HFF-Myc (cell line): ENCODE results near the gene ZNF22.

Source experiments
- DNase-seq: peaks from one replicate; pipeline ENCODE4 v3.0.0-alpha.2; 2011; ENCODE audit warnings: low read depth; ENCODE audit errors: extremely low read depth
- H3K4me3 ChIP-seq: replicated peaks from 2 replicates; pipeline ENCODE4 v1.5.1; 2011; ENCODE audit warnings: low read depth, mild to moderate bottlenecking, control low read depth, low read length
- CTCF ChIP-seq: IDR thresholded peaks from 2 replicates; pipeline ENCODE4 v1.5.1; 2012; ENCODE audit warnings: mild to moderate bottlenecking, low read depth, low read length, control low read depth; ENCODE audit errors: missing control alignments

The ZNF22 gene

DNA sequence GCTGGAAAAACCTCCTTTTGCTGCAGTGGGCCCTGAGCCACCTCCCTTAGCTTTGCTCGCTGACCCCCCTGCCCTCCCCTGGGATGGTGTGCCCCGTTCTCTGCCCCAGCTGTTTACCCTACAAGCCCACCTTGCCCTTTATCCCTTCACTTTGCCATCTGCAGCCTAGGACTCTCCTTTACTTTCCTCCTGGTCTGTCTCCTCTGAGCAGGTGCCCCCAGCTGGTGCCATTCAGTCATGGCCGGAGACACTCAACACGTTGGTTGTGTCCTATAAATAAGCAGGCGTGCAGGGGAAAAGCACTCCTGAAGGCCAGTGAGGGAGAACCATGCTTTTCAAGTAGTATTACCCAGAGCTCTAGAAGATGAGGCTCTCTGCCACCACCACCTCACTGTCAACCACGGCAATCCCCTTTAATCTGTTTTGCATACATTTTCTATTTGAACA is 35.0 kb upstream of the ZNF22 start:
- TF ChIP-seq CTCF, result no peak
- no peak for DNase-seq
- H3K4me3 ChIP-seq, result no peak overlapping the region

GRCh38 chr10:44966129-44966815 is 34.5 kb upstream of the ZNF22 start:
- DNase-seq, result no peak
- H3K4me3 ChIP-seq, result no peak overlapping the region
- no peak for TF ChIP-seq CTCF

DNA sequence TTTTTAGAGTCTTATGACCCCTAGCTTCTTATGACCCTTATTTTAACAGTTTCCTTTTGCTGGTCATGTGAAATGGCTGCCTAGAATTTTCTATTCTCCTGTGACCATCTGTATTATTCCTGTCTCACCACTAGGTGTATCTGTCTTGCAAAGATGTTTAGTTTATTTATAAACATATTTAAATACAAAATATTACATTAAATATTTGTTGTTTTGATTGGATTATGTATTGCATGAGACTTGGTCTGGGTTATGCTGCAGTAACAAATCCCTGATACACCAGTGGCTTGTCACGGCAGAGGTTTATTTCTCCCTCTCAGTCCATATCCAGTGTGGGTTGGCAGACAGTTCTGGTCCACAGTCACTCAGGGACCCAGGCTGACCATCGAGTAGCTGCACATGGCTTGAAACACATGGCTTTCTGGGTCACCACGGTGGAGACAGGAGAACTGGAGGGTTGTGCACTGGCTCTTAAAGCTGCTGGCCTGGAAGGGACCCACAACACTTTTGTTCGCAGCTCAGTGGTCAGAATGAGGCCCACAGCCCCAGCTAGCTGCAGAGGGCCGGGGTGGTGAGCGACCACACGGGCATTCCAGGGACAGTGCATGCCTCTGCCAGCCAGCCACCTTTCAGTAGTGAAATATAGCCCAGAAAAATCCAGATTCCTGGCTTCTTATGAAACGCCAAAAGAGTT is 33.8 kb upstream of the ZNF22 start:
- no peak for TF ChIP-seq CTCF
- H3K4me3 ChIP-seq, result no peak overlapping the region
- DNase-seq, result no peak

DNA sequence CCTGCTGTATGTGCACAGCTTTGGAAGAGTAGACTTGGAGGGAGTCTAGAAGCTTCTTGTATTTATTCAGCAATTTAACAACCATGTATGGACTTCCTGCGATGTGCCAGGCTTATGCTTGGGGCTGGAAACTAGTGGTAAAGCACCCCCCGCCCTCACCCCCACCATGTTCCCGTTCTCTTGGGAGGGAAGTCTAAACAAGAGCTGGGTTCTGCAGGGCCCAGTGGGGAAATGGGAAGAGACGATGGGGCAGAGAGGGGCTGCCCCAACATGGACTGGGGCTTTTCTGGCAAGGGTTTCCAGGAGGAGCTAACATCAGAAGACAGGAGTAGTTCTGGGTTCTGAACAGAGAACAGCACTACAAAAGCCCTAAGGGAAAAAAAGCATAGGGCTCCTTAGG is 33.1 kb upstream of the ZNF22 start:
- no peak for DNase-seq

DNA sequence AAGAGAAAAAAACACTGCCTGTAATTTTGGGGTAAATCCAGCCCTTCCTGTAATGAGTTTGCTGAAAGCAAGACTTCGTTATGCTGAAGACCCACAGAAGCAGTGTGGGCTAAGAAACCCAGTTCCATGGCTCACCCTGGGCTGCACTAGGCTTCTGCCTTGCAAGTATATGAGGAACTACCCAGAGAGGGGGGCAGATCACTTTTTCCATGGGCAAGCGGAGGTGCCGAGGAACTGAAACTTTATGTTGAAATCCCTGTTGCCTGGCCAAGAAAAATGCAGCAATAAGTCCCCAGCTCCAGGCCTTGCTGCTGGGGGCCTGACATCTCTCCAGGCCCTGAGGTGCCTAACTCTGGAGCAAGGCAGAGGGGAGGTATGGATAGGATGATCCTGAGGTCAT is 32.6 kb upstream of the ZNF22 start:
- TF ChIP-seq CTCF, result no peak
- DNase-seq, result no peak
- no peak overlapping the region for H3K4me3 ChIP-seq

More for the DNA sequence above, 33.1 kb upstream of the ZNF22 start:
- no peak for TF ChIP-seq CTCF
- no peak overlapping the region for H3K4me3 ChIP-seq

DNA sequence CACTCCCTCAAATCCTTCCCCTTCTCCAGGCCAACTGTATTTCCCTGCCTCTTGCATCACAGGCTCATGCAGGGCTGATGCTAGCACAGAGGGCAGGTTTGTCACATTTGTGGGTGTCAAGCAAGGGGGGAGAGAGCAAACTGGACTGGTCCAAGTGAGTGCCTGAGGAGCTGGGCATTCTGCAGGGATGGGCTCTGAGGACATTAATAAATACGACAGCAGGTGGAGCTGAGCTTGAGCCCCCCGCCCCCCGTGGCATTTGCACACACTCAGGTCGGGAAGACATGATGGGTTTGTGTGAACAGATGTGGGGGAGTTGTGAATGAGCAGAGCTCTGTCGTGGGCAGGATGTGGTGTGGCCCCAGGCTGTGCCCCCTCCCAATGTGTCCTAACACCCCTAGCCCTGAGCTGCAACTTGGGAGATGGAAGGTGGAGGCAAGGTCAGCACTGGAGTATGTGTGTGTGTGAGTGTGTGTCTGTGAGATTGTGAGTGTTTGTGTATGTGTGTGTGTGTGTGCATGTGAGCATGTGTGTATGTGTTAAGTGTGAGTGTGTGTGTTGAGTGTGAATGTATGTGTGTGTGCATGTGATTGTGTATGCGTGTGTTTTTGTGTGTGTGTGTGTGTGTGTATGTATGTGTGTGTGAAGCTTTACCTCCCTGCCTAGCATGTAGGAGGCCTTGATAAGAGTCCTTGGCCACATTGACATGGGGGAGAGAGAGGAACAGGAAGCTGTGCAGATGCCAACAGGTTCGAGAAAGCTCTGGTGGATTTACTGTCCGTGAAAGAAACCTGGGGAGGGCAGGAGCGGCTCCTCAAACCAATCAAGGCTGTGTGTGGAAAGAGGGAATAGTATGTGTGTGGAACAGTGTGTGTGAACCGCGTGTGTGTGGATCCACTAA is 32.0 kb upstream of the ZNF22 start:
- no peak overlapping the region for H3K4me3 ChIP-seq
- no peak for DNase-seq
- TF ChIP-seq CTCF, result no peak
